ENCODE measurements around the gene ZNF846. TPM values are rescaled to one million over a fixed set of nuclear protein-coding genes. Genes with fewer than 3 reads are reported as not detected.

The ZNF846 gene
- polyA plus RNA-seq, 1 of the 3 experiments (the other 2 are of a cell fraction): 6.7 TPM

- CTCF ChIA-PET: interaction anchor here (0.7 to 1.4 kb wide), 3 partner anchors 11 to 1220 kb away, joined by 3 to 4 read pairs (median 3); no protein-coding TSS in a partner anchor
- WGBS (ENCODE audit: low lambda C conversion rate): 79% methylated on average over 2 of the region's 2 CpGs
Measured at GRCh38 chr19:9782338-9782737, 13.8 kb upstream of the ZNF846 start.

More at GRCh38 chr19:9782338-9782737, 13.8 kb upstream of the ZNF846 start:
- Histone ChIP-seq H3K9ac (no peak overlapping the region), H3K36me3 (replicated peaks in 1 of 2; ENCODE audit: control insufficient read depth in 1 of 2, insufficient read depth in 2 of 2, low read length in 1 of 2) (no peaks in the 10 kb centered on the region), H3K9me3 (no peaks in the 10 kb centered on the region), H3K9me2 (no peaks in the 10 kb centered on the region), H3K27ac (ENCODE audit: low read depth in 2 of 2, low read length in 1 of 2) (no peak overlapping the region), H3F3A (replicated peaks; ENCODE audit: insufficient read depth) (no peaks in the 10 kb centered on the region), H3K4me2 (no peak overlapping the region), H3K79me2 (ENCODE audit: insufficient read depth) (no peaks in the 10 kb centered on the region), H3K27me3 (ENCODE audit: insufficient read depth) (no peaks in the 10 kb centered on the region), H3K4me3 (ENCODE audit: low read depth in 2 of 2, low read length in 1 of 2) (no peak overlapping the region), H4K20me1 (ENCODE audit: insufficient read depth) (no peaks in the 10 kb centered on the region), H3K4me1 (ENCODE audit: control insufficient read depth in 1 of 2, insufficient read depth in 2 of 2, low read depth in 1 of 2, low read length in 1 of 2) (peaks cover 0 to 5% of the 10 kb centered on the region in 2 experiments; a peak in 1 of 4 replicates), H2AFZ (ENCODE audit: low read depth) (no peak overlapping the region)
- DNase-seq: no peak
- TF ChIP-seq TCF12 (IDR thresholded peaks at IDR 0.05): no peak
- no peak for TF ChIP-seq MEF2A (IDR thresholded peaks at IDR 0.05; ENCODE audit: borderline replicate concordance, low read depth)
- TF ChIP-seq RAD21 (IDR thresholded peaks at IDR 0.05; ENCODE audit: low read length): no peak
- TF ChIP-seq RFX5 (IDR thresholded peaks at IDR 0.05; ENCODE audit: low read length): no peak
- no peak for TF ChIP-seq SIN3A (IDR thresholded peaks at IDR 0.05; ENCODE audit: borderline replicate concordance, low read depth, low read length)
- no peak for TF ChIP-seq ZBTB33 (IDR thresholded peaks at IDR 0.05; ENCODE audit: borderline replicate concordance, low read depth)
- TF ChIP-seq CTCF (IDR thresholded peaks at IDR 0.05): no peak
- TF ChIP-seq CHD2 (IDR thresholded peaks at IDR 0.05; ENCODE audit: low read length, partially characterized antibody): no peak
- TF ChIP-seq MXI1 (IDR thresholded peaks at IDR 0.05; ENCODE audit: low read depth, low read length): no peak
- TF ChIP-seq GATA2 (CRISPR knock-in tag; IDR thresholded peaks at IDR 0.05): no peak
- no peak for TF ChIP-seq JUND (IDR thresholded peaks at IDR 0.05)
- no peak for TF ChIP-seq POLR2AphosphoS5 (IDR thresholded peaks at IDR 0.05; ENCODE audit: low read depth, low read length)
- no peak for TF ChIP-seq GABPA (IDR thresholded peaks at IDR 0.05; ENCODE audit: low read depth)
- no peak for TF ChIP-seq SMC3 (IDR thresholded peaks at IDR 0.05; ENCODE audit: low read depth, low read length)
- no peak for TF ChIP-seq FOSL2 (IDR thresholded peaks at IDR 0.05; ENCODE audit: borderline replicate concordance, low read depth)
- TF ChIP-seq YY1 (IDR thresholded peaks at IDR 0.05; ENCODE audit: low read depth): no peak
- TF ChIP-seq USF2 (IDR thresholded peaks at IDR 0.05; ENCODE audit: borderline replicate concordance, low read depth, low read length): no peak
- POLR2A ChIA-PET: no interaction called here

Measured in SK-N-SH (cell line).